CD4-positive, alpha-beta memory T cell (primary cell): ENCODE results near the gene ESAM. TPM values are rescaled to one million over a fixed set of nuclear protein-coding genes. Genes with fewer than 3 reads are reported as not detected.

Experiments used
- CTCF ChIA-PET: fragments of 350-600 bp; sonication (Branson Sonifier 250); formaldehyde crosslinking; loops from one replicate; lab custom pipeline; 2021; ENCODE audit warnings: inconsistent platforms; ENCODE audit not compliant: partially characterized antibody; lab: Charles Lee
- POLR2A ChIA-PET: fragments of 350-600 bp; sonication (Branson Sonifier 250); formaldehyde crosslinking; loops from one replicate; lab custom pipeline; 2021; ENCODE audit not compliant: partially characterized antibody; lab: Charles Lee
- DNase-seq, 5 donors: peaks; one replicate each; pipeline versions ENCODE4 v3.0.0 to v3.0.0-alpha.2; 2020 to 2022; ENCODE audit warnings: mixed read lengths in 1 of 5
- H3K27ac ChIP-seq: one replicate; pipeline ENCODE4 v1.7.0; 2013; ENCODE audit warnings: low read depth, low read length
- H3K27me3 ChIP-seq: 2 replicates; pipeline ENCODE4 v1.7.0; 2013; ENCODE audit warnings: mild to moderate bottlenecking, low read length, moderate library complexity; ENCODE audit not compliant: insufficient read depth
- H3K36me3 ChIP-seq: 2 replicates; pipeline ENCODE4 v1.7.0; 2013; ENCODE audit warnings: mild to moderate bottlenecking, low read length, moderate library complexity; ENCODE audit not compliant: insufficient read depth
- H3K4me1 ChIP-seq: 2 replicates; pipeline ENCODE4 v1.7.0; 2013; ENCODE audit warnings: mild to moderate bottlenecking, low read length, moderate library complexity; ENCODE audit not compliant: insufficient read depth
- H3K4me3 ChIP-seq, 2 donors: one replicate each; pipeline ENCODE4 v1.7.0; 2013; ENCODE audit warnings: low read length in 2 of 2, mild to moderate bottlenecking in 1 of 2
- H3K9me3 ChIP-seq, 2 donors: one replicate each; pipeline ENCODE4 v1.7.0; 2013; ENCODE audit warnings: low read length in 2 of 2, control low read depth in 1 of 2; ENCODE audit not compliant: control insufficient read depth in 1 of 2
- H3K27ac Mint-ChIP-seq, 7 donors: one replicate each; pipeline ENCODE4 v1.8.0; 2020 to 2021; ENCODE audit warnings: mixed read lengths in 7 of 7, mild to moderate bottlenecking in 6 of 7, inconsistent platforms in 3 of 7, moderate library complexity in 3 of 7
- H3K27me3 Mint-ChIP-seq, 2 donors: one replicate each; pipeline ENCODE4 v1.8.0; 2020 to 2021; ENCODE audit warnings: mixed read lengths in 2 of 2
- H3K36me3 Mint-ChIP-seq, 2 donors: one replicate each; pipeline ENCODE4 v1.8.0; 2020 to 2021; ENCODE audit warnings: mixed read lengths in 2 of 2, inconsistent platforms in 1 of 2, mild to moderate bottlenecking in 1 of 2
- H3K4me1 Mint-ChIP-seq, 4 donors: one replicate each; pipeline ENCODE4 v1.8.0; 2020 to 2021; ENCODE audit warnings: mixed read lengths in 4 of 4, mild to moderate bottlenecking in 1 of 4
- H3K4me3 Mint-ChIP-seq, 8 donors: one replicate each; pipeline ENCODE4 v1.8.0; 2020 to 2021; ENCODE audit warnings: mixed read lengths in 8 of 8, mild to moderate bottlenecking in 7 of 8, moderate library complexity in 6 of 8, inconsistent platforms in 3 of 8
- H3K9me3 Mint-ChIP-seq, 8 donors: one replicate each; pipeline ENCODE4 v1.8.0; 2020 to 2021; ENCODE audit warnings: mixed read lengths in 8 of 8, mild to moderate bottlenecking in 5 of 8, inconsistent platforms in 3 of 8, moderate library complexity in 1 of 8
- intact Hi-C: fragments of 100-400 bp; cut with micrococcal nuclease; formaldehyde crosslinking; loops from one replicate; pipeline ENCODE4 v1.15.1; 2023
- polyA plus RNA-seq, 2 donors: library from polyadenylated mRNA; unstranded; fragments of 300-500 nt; fragmentation: Illumina TruSeq; gene quantifications; one replicate each; pipeline ENCODE4 v1.2.3, GENCODE V29; 2021
- total RNA-seq, 2 experiments: library from RNA; stranded (reverse); gene quantifications; one replicate each; pipeline ENCODE4 v1.2.3, GENCODE V29; 2021

Gene ESAM
- total and polyA plus RNA-seq, 4 experiments from 2014 or later: 1.3 to 3.2 (median 1.6) TPM

DNA sequence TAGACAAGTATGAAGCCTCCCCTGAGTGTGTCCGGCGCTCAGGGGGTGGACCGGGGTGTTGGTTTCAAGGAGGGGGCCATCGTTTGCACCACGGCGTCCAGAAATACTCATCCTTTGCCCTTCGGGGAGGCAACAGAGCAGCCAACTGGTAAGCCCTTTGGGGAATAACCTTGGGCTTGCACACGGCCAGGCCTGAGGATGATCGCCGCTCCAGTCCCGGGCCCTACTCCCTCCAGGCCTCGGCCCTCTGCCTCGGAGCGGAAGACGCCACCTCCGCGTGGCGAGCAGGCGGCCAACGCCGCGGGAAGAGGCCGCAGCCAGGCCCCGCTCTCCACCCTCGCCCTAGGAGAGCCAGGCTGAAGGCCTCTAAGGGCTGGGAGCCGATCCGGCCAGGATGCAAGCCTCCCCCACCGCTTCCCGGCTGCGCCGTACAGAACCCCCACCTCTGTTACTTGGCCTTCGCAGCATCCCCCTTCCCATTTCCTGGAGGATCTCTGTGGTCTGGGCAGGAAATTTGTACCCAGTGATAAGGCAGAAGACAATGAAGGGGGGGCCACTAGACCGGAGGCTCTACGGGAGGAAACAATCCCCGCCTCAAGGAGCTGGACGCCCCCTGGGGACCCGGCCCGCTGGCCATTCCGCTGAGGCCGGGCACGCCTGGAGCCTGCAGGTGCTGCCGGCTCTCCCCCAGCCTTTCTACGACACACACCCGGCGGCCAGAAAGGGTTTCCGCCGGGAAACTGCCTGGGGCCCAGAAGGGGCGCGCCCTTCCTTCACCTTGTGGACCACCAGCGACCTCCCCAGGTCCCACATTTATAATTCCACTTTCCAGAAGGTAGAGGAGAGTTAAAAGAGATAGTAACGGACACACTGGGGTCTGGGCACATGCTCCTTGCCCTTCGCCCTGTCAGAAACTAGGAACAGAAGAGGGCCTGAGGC lies 2.6 kb downstream of the ESAM start:
- peaks cover 0 to 2% of the 10 kb centered on the region in 2 donors for H3K36me3 Mint-ChIP-seq
- peaks cover 22 to 32% of the 10 kb centered on the region in 2 donors for H3K27me3 Mint-ChIP-seq
- DNase-seq: no peak
- peaks cover 7 to 42% (median 22%) of the 10 kb centered on the region in 4 donors for H3K4me1 Mint-ChIP-seq
- peaks cover 33% of the 10 kb centered on the region for H3K4me1 ChIP-seq
- no peak overlapping the region for H3K27ac Mint-ChIP-seq
- intact Hi-C loops: no loop called here
- no peak overlapping the region for H3K27ac ChIP-seq
- POLR2A ChIA-PET: interaction anchor here (4.5 kb wide), 1 partner anchor 14 kb away, joined by 30 read pairs; no protein-coding TSS in a partner anchor
- peak overlapping the region in 6 of 8 donors; percentile 9 to 86 (median 55) for H3K4me3 Mint-ChIP-seq
- no peak overlapping the region for H3K4me3 ChIP-seq
- no peaks in the 10 kb centered on the region for H3K36me3 ChIP-seq
- H3K9me3 ChIP-seq: no peaks in the 10 kb centered on the region
- H3K9me3 Mint-ChIP-seq: no peaks in the 10 kb centered on the region
- CTCF ChIA-PET: interaction anchor here (1.2 to 4.5 kb wide), 4 partner anchors 12 to 90 kb away, joined by 3 to 41 read pairs (median 11); no protein-coding TSS in a partner anchor
- H3K27me3 ChIP-seq: peaks cover 34% of the 10 kb centered on the region

DNA sequence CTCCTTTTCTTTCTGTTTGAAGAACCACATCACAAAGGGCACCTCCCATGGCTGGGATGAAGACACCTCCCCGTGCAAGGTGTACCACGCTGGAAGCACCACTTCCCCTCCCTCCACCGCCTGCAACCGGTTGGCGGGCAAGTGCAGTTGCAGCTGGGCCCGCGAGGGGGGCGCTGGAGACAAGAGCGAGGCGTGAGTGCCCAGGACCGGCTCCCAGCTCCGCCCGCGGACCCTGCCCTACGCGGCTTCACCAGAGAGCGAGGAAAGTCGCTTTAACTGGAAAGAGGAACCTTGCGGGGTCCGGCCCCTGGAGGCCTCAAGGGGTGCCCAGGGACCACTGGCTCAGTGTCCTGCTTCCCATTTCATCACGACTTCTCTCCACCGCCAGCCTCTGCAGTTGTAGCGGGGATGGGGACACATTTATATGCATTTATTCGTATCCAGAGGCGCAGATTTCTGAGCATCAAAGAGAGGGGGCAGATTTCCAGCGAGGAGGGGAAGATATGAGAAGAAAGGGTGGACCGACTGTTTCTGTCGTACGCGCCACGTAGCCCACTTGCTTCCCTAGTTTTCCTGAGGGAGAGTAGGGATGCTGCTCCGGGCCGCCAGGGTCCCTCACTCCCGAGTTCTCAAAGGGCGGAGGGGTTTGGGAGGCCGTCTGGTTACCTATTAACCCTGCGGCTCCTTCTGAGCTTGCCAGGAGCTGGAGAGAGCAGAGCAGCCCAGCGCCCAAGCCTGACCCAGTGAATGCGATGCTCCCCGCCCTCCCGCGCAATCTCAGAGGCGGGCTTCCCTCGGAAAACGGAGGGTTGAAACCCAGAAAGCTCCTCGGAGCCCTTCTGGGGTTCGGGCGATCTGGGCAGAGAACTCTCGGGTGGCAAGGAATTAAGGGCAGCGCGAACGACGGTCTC lies 3.5 kb downstream of the ESAM start:
- Mint-ChIP-seq H3K4me1 (peaks cover 7 to 41% (median 22%) of the 10 kb centered on the region in 4 donors), H3K27ac (peak overlapping the region in 3 of 7 donors; percentile 18 to 43 (median 41)), H3K4me3 (peak overlapping the region; percentile 58 to 86 (median 72)), H3K9me3 (no peaks in the 10 kb centered on the region), H3K36me3 (peaks cover 0 to 2% of the 10 kb centered on the region in 2 donors), H3K27me3 (peaks cover 22 to 32% of the 10 kb centered on the region in 2 donors)
- H3K27ac ChIP-seq: no peak overlapping the region
- CTCF ChIA-PET: interaction anchor here (1.2 to 4.5 kb wide), 8 partner anchors 11 to 108 kb away, joined by 3 to 41 read pairs (median 4); no protein-coding TSS in a partner anchor
- no peaks in the 10 kb centered on the region for H3K36me3 ChIP-seq
- no peaks in the 10 kb centered on the region for H3K9me3 ChIP-seq
- intact Hi-C loops: loop anchor here (1.0 kb wide), 1 partner anchor 12 kb away; no protein-coding TSS in a partner anchor
- peaks cover 34% of the 10 kb centered on the region for H3K27me3 ChIP-seq
- peaks cover 33% of the 10 kb centered on the region for H3K4me1 ChIP-seq
- POLR2A ChIA-PET: interaction anchor here (1.3 to 4.5 kb wide), 3 partner anchors 13 to 89 kb away, joined by 6 to 30 read pairs (median 7); partner anchors contain the start of gene NRGN
- H3K4me3 ChIP-seq: no peak overlapping the region
- peak; percentile 62 to 74 (median 65) for DNase-seq

DNA sequence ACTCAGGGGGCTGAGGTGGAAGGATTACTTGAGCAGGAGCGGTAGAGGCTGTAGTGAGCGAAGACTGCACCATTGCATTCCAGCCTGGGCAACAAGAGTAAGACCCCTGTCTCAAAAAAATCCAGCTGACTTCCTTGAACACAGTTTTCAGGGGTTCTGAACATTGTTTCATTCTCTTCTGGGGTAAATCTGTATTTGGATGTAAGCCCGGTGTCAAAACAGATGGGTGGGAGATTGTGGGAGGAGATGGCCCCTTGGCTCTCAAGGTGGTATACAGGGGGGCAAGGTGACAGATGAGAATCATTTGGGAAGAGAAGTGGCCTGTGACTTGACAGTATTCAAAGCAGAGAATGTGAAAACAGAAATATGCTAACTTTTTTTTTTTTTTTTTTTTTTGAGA lies 4.8 kb downstream of the ESAM start:
- Histone ChIP-seq H3K36me3 (no peaks in the 10 kb centered on the region), H3K27me3 (peaks cover 34% of the 10 kb centered on the region), H3K4me1 (peaks cover 33% of the 10 kb centered on the region), H3K9me3 (no peaks in the 10 kb centered on the region), H3K4me3 (no peak overlapping the region), H3K27ac (no peak overlapping the region)
- no peaks in the 10 kb centered on the region for H3K9me3 Mint-ChIP-seq
- H3K27me3 Mint-ChIP-seq: peaks cover 22 to 30% of the 10 kb centered on the region in 2 donors
- POLR2A ChIA-PET: interaction anchor here (4.5 kb wide), 1 partner anchor 11 kb away, joined by 30 read pairs; no protein-coding TSS in a partner anchor
- CTCF ChIA-PET: interaction anchor here (4.5 kb wide), 1 partner anchor 10 kb away, joined by 41 read pairs; no protein-coding TSS in a partner anchor
- H3K4me3 Mint-ChIP-seq: peak overlapping the region in 1 of 8 donors; percentile 30
- H3K36me3 Mint-ChIP-seq: no peaks in the 10 kb centered on the region
- H3K27ac Mint-ChIP-seq: peak overlapping the region in 1 of 7 donors; percentile 23
- no peak for DNase-seq
- intact Hi-C loops: no loop called here
- H3K4me1 Mint-ChIP-seq: peaks cover 5 to 33% (median 19%) of the 10 kb centered on the region in 4 donors

DNA sequence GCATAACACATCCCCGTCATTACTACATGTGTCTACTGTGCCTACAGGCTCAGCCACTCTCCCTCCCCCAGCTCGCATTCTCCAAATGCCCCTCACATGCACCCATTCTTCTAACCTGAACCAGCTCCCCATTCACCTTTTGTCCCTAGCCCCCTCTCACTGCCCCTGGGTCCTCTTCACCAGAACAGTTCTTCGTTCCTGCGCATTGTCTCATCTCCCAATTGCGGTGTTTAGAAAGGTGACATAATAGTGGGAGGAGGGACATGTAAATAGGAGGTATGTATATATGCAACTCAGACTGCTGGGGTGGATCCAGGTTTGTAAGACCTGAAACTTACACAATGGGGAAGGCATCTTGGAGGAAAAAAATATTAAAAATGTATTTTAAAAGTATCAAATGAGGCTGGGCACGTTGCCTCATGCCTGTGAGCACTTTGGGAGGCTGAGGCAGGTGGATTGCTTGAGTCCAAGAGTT lies 5.3 kb downstream of the ESAM start:
- Histone ChIP-seq H3K9me3 (no peaks in the 10 kb centered on the region), H3K4me3 (no peak overlapping the region), H3K27ac (no peak overlapping the region), H3K27me3 (peaks cover 32% of the 10 kb centered on the region), H3K4me1 (peaks cover 31% of the 10 kb centered on the region), H3K36me3 (no peaks in the 10 kb centered on the region)
- peaks cover 22 to 30% of the 10 kb centered on the region in 2 donors for H3K27me3 Mint-ChIP-seq
- H3K27ac Mint-ChIP-seq: no peak overlapping the region
- peaks cover 5 to 33% (median 18%) of the 10 kb centered on the region in 4 donors for H3K4me1 Mint-ChIP-seq
- no peak for DNase-seq
- CTCF ChIA-PET: interaction anchor here (1.6 to 4.5 kb wide), 2 partner anchors 10 to 86 kb away, joined by 5 to 41 read pairs; no protein-coding TSS in a partner anchor
- POLR2A ChIA-PET: interaction anchor here (4.5 kb wide), 1 partner anchor 11 kb away, joined by 30 read pairs; no protein-coding TSS in a partner anchor
- intact Hi-C loops: no loop called here
- no peak overlapping the region for H3K4me3 Mint-ChIP-seq
- H3K36me3 Mint-ChIP-seq: no peaks in the 10 kb centered on the region
- no peaks in the 10 kb centered on the region for H3K9me3 Mint-ChIP-seq

DNA sequence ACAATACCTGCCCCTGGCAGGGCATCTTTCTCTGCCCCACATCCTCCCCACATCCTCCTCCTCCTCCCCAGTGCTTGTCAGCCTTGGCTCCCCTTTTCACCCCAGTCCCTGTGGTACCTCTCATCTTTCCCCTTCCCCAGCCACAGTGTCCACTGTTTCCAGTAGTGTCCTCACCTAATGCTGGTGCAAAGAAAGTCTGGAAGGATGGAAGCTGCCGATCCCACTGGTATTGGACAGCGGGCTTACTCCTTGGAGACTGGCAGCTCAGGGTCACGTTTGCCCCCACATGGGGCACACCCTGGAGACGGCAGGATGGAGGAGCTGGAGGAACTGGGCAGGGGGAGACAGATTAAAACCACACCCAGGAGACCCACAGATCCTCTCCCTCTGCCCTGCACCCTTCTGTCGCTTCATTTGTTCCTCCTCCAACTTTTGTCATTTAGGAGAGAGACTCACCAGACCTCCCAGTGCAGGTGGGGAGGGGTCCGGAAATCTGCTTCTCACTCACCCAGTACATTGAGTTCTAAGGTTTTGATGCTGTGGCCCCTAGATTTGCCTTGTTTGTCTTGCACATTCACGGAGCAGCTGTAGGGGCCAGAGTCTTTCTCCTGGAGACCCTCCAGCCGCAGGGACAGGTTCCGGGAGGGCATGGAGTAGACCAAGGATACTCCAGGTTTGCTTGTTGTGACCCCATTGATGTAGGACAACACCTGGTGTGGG lies 5.9 kb downstream of the ESAM start:
- intact Hi-C loops: no loop called here
- Mint-ChIP-seq H3K4me1 (peaks cover 5 to 33% (median 15%) of the 10 kb centered on the region in 4 donors), H3K27me3 (peaks cover 22 to 30% of the 10 kb centered on the region in 2 donors), H3K36me3 (no peaks in the 10 kb centered on the region), H3K9me3 (no peaks in the 10 kb centered on the region), H3K27ac (peak overlapping the region in 1 of 7 donors; percentile 37), H3K4me3 (peak overlapping the region in 1 of 8 donors; percentile 33)
- H3K9me3 ChIP-seq: no peaks in the 10 kb centered on the region
- no peaks in the 10 kb centered on the region for H3K36me3 ChIP-seq
- peaks cover 25% of the 10 kb centered on the region for H3K4me1 ChIP-seq
- H3K27me3 ChIP-seq: peaks cover 26% of the 10 kb centered on the region
- no peak overlapping the region for H3K4me3 ChIP-seq
- no peak overlapping the region for H3K27ac ChIP-seq
- ChIA-PET CTCF (interaction anchor here (0.8 to 4.5 kb wide), 4 partner anchors 8 to 91 kb away, joined by 3 to 41 read pairs (median 4); no protein-coding TSS in a partner anchor), POLR2A (interaction anchor here (4.5 kb wide), 1 partner anchor 10 kb away, joined by 30 read pairs; no protein-coding TSS in a partner anchor)
- no peak for DNase-seq

DNA sequence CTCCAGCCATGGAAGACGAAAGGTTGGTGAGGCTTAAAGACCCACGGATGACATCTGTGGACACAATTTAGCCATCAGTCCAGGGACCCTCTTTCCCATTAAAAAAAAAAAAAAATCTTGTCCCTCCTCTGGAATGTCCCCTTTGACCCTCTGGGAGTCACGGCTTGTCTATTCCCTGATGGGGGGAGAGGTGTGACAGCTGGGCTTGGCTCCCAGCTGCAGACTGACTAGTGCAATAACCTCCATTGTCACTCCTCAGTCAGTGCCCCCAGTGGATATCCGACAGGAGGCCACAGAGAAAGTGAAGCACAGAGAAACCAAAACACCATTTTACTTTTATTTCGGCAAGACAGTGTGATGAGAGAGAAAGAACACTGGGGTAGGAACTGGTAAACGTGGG lies 7.4 kb downstream of the ESAM start:
- no peaks in the 10 kb centered on the region for H3K9me3 Mint-ChIP-seq
- intact Hi-C loops: no loop called here
- DNase-seq: no peak
- H3K36me3 Mint-ChIP-seq: no peaks in the 10 kb centered on the region
- CTCF ChIA-PET: interaction anchor here (0.9 to 17.0 kb wide), 4 partner anchors 7 to 86 kb away, joined by 3 to 239 read pairs (median 22); partner anchors contain the start of gene ESAM
- Histone ChIP-seq H3K27me3 (peaks cover 12% of the 10 kb centered on the region), H3K4me1 (peaks cover 18% of the 10 kb centered on the region), H3K36me3 (no peaks in the 10 kb centered on the region), H3K9me3 (no peaks in the 10 kb centered on the region), H3K27ac (no peak overlapping the region), H3K4me3 (no peak overlapping the region)
- H3K27me3 Mint-ChIP-seq: peaks cover 22 to 24% of the 10 kb centered on the region in 2 donors
- peaks cover 4 to 27% (median 12%) of the 10 kb centered on the region in 4 donors for H3K4me1 Mint-ChIP-seq
- H3K27ac Mint-ChIP-seq: no peak overlapping the region
- POLR2A ChIA-PET: interaction anchor here (1.3 to 4.5 kb wide), 2 partner anchors 9 to 10 kb away, joined by 3 to 30 read pairs; no protein-coding TSS in a partner anchor
- no peak overlapping the region for H3K4me3 Mint-ChIP-seq
